H9 (cell line): ENCODE data around the gene SERTAD1. TPM values are rescaled to one million over a fixed set of nuclear protein-coding genes. Genes with fewer than 3 reads are reported as not detected.

Experiments used
- DNase-seq: peaks from one replicate; pipeline ENCODE4 v3.0.0-alpha.2; 2017
- H2AFZ ChIP-seq: one replicate; pipeline ENCODE4 v1.6.1; 2013; ENCODE audit warnings: mild to moderate bottlenecking, low read length, control low read depth, moderate library complexity
- H2AK5ac ChIP-seq: 2 replicates; pipeline ENCODE4 v1.6.1; 2013; ENCODE audit warnings: low read length, control low read depth, mixed read lengths; ENCODE audit not compliant: insufficient read length
- H2BK120ac ChIP-seq: one replicate; pipeline ENCODE4 v1.6.1; 2013; ENCODE audit warnings: low read depth, mild to moderate bottlenecking, low read length, control low read depth, inconsistent platforms; ENCODE audit not compliant: poor library complexity, severe bottlenecking
- H2BK12ac ChIP-seq: 2 replicates; pipeline ENCODE4 v1.6.1; 2013; ENCODE audit warnings: low read length, control low read depth, mixed read lengths, low read depth; ENCODE audit not compliant: insufficient read length
- H2BK15ac ChIP-seq: 2 replicates; pipeline ENCODE4 v1.6.1; 2013; ENCODE audit warnings: low read depth, low read length, control low read depth
- H2BK20ac ChIP-seq: one replicate; pipeline ENCODE4 v1.6.1; 2013; ENCODE audit warnings: low read depth, mild to moderate bottlenecking, low read length, control low read depth, inconsistent platforms; ENCODE audit not compliant: poor library complexity, severe bottlenecking
- H2BK5ac ChIP-seq: 2 replicates; pipeline ENCODE4 v1.6.1; 2013; ENCODE audit warnings: low read length, control low read depth, mixed read lengths; ENCODE audit not compliant: insufficient read length
- H3K14ac ChIP-seq: 2 replicates; pipeline ENCODE4 v1.6.1; 2013; ENCODE audit warnings: low read length, control low read depth; ENCODE audit not compliant: insufficient read depth
- H3K18ac ChIP-seq: 2 replicates; pipeline ENCODE4 v1.6.1; 2013; ENCODE audit warnings: low read depth, mild to moderate bottlenecking, mixed read lengths, low read length, control low read depth; ENCODE audit not compliant: insufficient read length
- H3K23ac ChIP-seq: 2 replicates; pipeline ENCODE4 v1.6.1; 2013; ENCODE audit warnings: low read length, control low read depth, mixed read lengths, low read depth; ENCODE audit not compliant: insufficient read length
- H3K23me2 ChIP-seq: 2 replicates; pipeline ENCODE4 v1.6.1; 2013; ENCODE audit warnings: low read depth, mild to moderate bottlenecking, mixed read lengths, low read length, control low read depth; ENCODE audit not compliant: insufficient read length, poor library complexity, severe bottlenecking
- H3K27ac ChIP-seq: 2 replicates; pipeline ENCODE4 v1.5.1; 2013; ENCODE audit warnings: low read length, control low read depth, mixed read lengths, low read depth; ENCODE audit not compliant: insufficient read length
- H3K27me3 ChIP-seq: 2 replicates; pipeline ENCODE4 v1.6.1; 2013; ENCODE audit warnings: low read length, control low read depth, inconsistent platforms; ENCODE audit not compliant: insufficient read depth
- H3K4ac ChIP-seq: 2 replicates; pipeline ENCODE4 v1.6.1; 2013; ENCODE audit warnings: low read depth, mild to moderate bottlenecking, control low read depth, inconsistent platforms, low read length, moderate library complexity
- H3K4me1 ChIP-seq: 2 replicates; pipeline ENCODE4 v1.6.1; 2013; ENCODE audit warnings: low read length, control low read depth, inconsistent platforms; ENCODE audit not compliant: insufficient read depth
- H3K4me2 ChIP-seq: 2 replicates; pipeline ENCODE4 v1.6.1; 2013; ENCODE audit warnings: low read length, control low read depth, mixed read lengths; ENCODE audit not compliant: insufficient read length, insufficient read depth
- H3K56ac ChIP-seq: 2 replicates; pipeline ENCODE4 v1.6.1; 2013; ENCODE audit warnings: low read depth, mild to moderate bottlenecking, mixed read lengths, low read length, control low read depth; ENCODE audit not compliant: insufficient read length
- H3K79me1 ChIP-seq: 2 replicates; pipeline ENCODE4 v1.6.1; 2013; ENCODE audit warnings: low read depth, mild to moderate bottlenecking, moderate library complexity, low read length, control low read depth, inconsistent platforms; ENCODE audit not compliant: insufficient read depth, poor library complexity, severe bottlenecking
- H3K79me2 ChIP-seq: 2 replicates; pipeline ENCODE4 v1.6.1; 2013; ENCODE audit warnings: low read length, control low read depth, inconsistent platforms; ENCODE audit not compliant: insufficient read depth
- H3K9ac ChIP-seq: 2 replicates; pipeline ENCODE4 v1.6.1; 2013; ENCODE audit warnings: low read length, control low read depth, mixed read lengths; ENCODE audit not compliant: insufficient read length; ENCODE audit errors: extremely low read depth
- H3K9me3 ChIP-seq: one replicate; pipeline ENCODE4 v1.6.1; 2013; ENCODE audit warnings: low read depth, low read length, inconsistent platforms; ENCODE audit not compliant: control insufficient read depth
- H3T11ph ChIP-seq: one replicate; pipeline ENCODE4 v1.6.1; 2013; ENCODE audit warnings: mild to moderate bottlenecking, low read length, control low read depth, inconsistent platforms
- H4K20me1 ChIP-seq: one replicate; pipeline ENCODE4 v1.6.1; 2013; ENCODE audit not compliant: control insufficient read depth, insufficient read length, insufficient read depth
- H4K5ac ChIP-seq: 2 replicates; pipeline ENCODE4 v1.6.1; 2013; ENCODE audit warnings: low read depth, mild to moderate bottlenecking, mixed read lengths, low read length, control low read depth; ENCODE audit not compliant: insufficient read length
- H4K8ac ChIP-seq: replicated peaks from 2 replicates; pipeline ENCODE4 v1.6.1; 2013; ENCODE audit warnings: low read length, control low read depth, mixed read lengths, low read depth; ENCODE audit not compliant: insufficient read length
- H4K91ac ChIP-seq: 2 replicates; pipeline ENCODE4 v1.6.1; 2013; ENCODE audit warnings: low read depth, mild to moderate bottlenecking, moderate library complexity, mixed read lengths, low read length, control low read depth; ENCODE audit not compliant: insufficient read length
- H3K27ac Mint-ChIP-seq, 3 experiments: 2 replicates in 2 of 3; 3 replicates in 1 of 3; pipeline ENCODE4 v1.8.0; 2020 to 2021; ENCODE audit warnings: mixed read lengths in 3 of 3, mild to moderate bottlenecking in 1 of 3, moderate library complexity in 1 of 3
- H3K27me3 Mint-ChIP-seq: 2 replicates; pipeline ENCODE4 v1.8.0; 2021; ENCODE audit warnings: low read depth, mild to moderate bottlenecking, moderate library complexity, mixed read lengths
- H3K36me3 Mint-ChIP-seq, 3 experiments: 2 replicates in 2 of 3; 3 replicates in 1 of 3; pipeline ENCODE4 v1.8.0; 2020 to 2021; ENCODE audit warnings: low read depth in 3 of 3, mixed read lengths in 3 of 3; ENCODE audit not compliant: insufficient read depth in 1 of 3
- H3K4me1 Mint-ChIP-seq, 2 experiments: 2 replicates each; pipeline ENCODE4 v1.8.0; 2020; ENCODE audit warnings: mixed read lengths in 2 of 2
- H3K4me3 Mint-ChIP-seq, 2 experiments: 2 replicates in 1 of 2; 3 replicates in 1 of 2; pipeline ENCODE4 v1.8.0; 2020 to 2021; ENCODE audit warnings: mild to moderate bottlenecking in 2 of 2, mixed read lengths in 2 of 2, moderate library complexity in 1 of 2
- H3K9me3 Mint-ChIP-seq, 2 experiments: 2 replicates in 1 of 2; 3 replicates in 1 of 2; pipeline ENCODE4 v1.8.0; 2020; ENCODE audit warnings: mild to moderate bottlenecking in 2 of 2, mixed read lengths in 2 of 2, moderate library complexity in 1 of 2
- CTCF ChIP-seq: fragments of 200-600 bp; sonication (generic); conservative IDR thresholded peaks from 3 replicates; pipeline ENCODE4 v1.8.0; 2021; ENCODE audit warnings: antibody characterized with exemption, mild to moderate bottlenecking
- WGBS: extraction: QIAGEN DNeasy Blood & Tissue Kit; methylation state at CpG from one replicate; pipeline ENCODE4 v1.1.7; 2013; ENCODE audit warnings: missing lambda C conversion rate, low lambda C conversion rate, mixed read lengths; ENCODE audit not compliant: insufficient read length; ENCODE audit errors: extremely low coverage; 5-methylcytosine and 5-hydroxymethylcytosine counted together
- total RNA-seq: library from RNA; stranded (reverse); gene quantifications from 2 replicates; pipeline ENCODE4 v1.2.1, GENCODE V29; 2021

Gene SERTAD1
- total RNA-seq, 1 experiment from 2014 or later, result 7.9 TPM

GRCh38 chr19:40461669-40462221 lies 36.0 kb upstream of the SERTAD1 start:
- Histone ChIP-seq H3K27me3 (peaks cover 8% of the 10 kb centered on the region; the same call in 1 of the 2 replicates), H4K20me1 (no peaks in the 10 kb centered on the region), H3T11ph (no peak overlapping the region), H4K5ac (no peak overlapping the region), H3K9me3 (no peaks in the 10 kb centered on the region), H3K79me2 (no peaks in the 10 kb centered on the region), H3K4ac (no peak overlapping the region), H2BK15ac (no peak overlapping the region), H2BK120ac (no peak overlapping the region), H4K91ac (no peak overlapping the region), H3K9ac (no peak overlapping the region), H3K14ac (no peak overlapping the region), H3K23ac (no peak overlapping the region), H2AFZ (no peak overlapping the region), H2BK20ac (no peak overlapping the region), H3K56ac (no peak overlapping the region), H3K27ac (no peak overlapping the region), H3K23me2 (no peaks in the 10 kb centered on the region), H2AK5ac (no peak overlapping the region), H2BK12ac (no peak overlapping the region), H4K8ac (no peak overlapping the region), H2BK5ac (no peak overlapping the region), H3K4me2 (no peak overlapping the region), H3K4me1 (no peaks in the 10 kb centered on the region; the same call in 1 of the 2 replicates), H3K18ac (no peak overlapping the region), H3K79me1 (no peaks in the 10 kb centered on the region)
- no peak for TF ChIP-seq CTCF
- DNase-seq, result no peak
- Mint-ChIP-seq H3K4me1 (peaks cover 14 to 18% of the 10 kb centered on the region in 2 experiments), H3K27ac (no peak overlapping the region), H3K36me3 (peaks cover 0 to 4% (median 0%) of the 10 kb centered on the region in 3 experiments; a peak in 1 of 7 replicates), H3K27me3 (peaks cover 15% of the 10 kb centered on the region), H3K9me3 (peaks cover 0 to 5% of the 10 kb centered on the region in 2 experiments; a peak in 3 of 5 replicates), H3K4me3 (no peak overlapping the region)
- no CpG with 5 or more reads among the region's 7 CpGs for WGBS
